Uterus (tissue), 2 donors: ENCODE measurements around the gene CRYZL1.

Experiments used
- POLR2A ChIP-seq, 2 donors: fragments of 450-650 bp; IDR thresholded peaks; one replicate each; pipeline ENCODE4 v1.6.1; 2016; ENCODE audit warnings: antibody characterized with exemption in 2 of 2, mild to moderate bottlenecking in 1 of 2, moderate library complexity in 1 of 2
- TF ChIP-seq, protein P1 (sequence below), 4 experiments: fragments of 200-600 bp in 2 of 4; fragments of 450-650 bp in 2 of 4; sonication (generic) in 2 of 4; IDR thresholded peaks; one replicate each; pipeline ENCODE4 v1.5.1; 2016 to 2019; ENCODE audit warnings: antibody characterized with exemption in 4 of 4, mild to moderate bottlenecking in 2 of 4, moderate library complexity in 1 of 4

- TF ChIP-seq, protein P1, sequence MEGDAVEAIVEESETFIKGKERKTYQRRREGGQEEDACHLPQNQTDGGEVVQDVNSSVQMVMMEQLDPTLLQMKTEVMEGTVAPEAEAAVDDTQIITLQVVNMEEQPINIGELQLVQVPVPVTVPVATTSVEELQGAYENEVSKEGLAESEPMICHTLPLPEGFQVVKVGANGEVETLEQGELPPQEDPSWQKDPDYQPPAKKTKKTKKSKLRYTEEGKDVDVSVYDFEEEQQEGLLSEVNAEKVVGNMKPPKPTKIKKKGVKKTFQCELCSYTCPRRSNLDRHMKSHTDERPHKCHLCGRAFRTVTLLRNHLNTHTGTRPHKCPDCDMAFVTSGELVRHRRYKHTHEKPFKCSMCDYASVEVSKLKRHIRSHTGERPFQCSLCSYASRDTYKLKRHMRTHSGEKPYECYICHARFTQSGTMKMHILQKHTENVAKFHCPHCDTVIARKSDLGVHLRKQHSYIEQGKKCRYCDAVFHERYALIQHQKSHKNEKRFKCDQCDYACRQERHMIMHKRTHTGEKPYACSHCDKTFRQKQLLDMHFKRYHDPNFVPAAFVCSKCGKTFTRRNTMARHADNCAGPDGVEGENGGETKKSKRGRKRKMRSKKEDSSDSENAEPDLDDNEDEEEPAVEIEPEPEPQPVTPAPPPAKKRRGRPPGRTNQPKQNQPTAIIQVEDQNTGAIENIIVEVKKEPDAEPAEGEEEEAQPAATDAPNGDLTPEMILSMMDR (IDR thresholded peaks at IDR 0.05): no peak
- TF ChIP-seq POLR2A (IDR thresholded peaks at IDR 0.05): no peak
Measured at GRCh38 chr21:33662046-33662445, 20.5 kb upstream of the CRYZL1 start.
